Coronary artery (tissue), 2 donors: Measurements from ENCODE around the gene RALGPS2.

Source experiments
- DNase-seq: peaks from one replicate; pipeline ENCODE4 v3.0.0-alpha.2; 2017; ENCODE audit warnings: low spot score
- H3K27ac ChIP-seq, 2 donors: fragments of 200-600 bp; sonication (generic); one replicate each; pipeline ENCODE4 v1.5.1; 2016 to 2019
- H3K4me3 ChIP-seq: fragments of 200-600 bp; sonication (generic); 2 replicates; pipeline ENCODE4 v1.5.1; 2016; ENCODE audit warnings: mild to moderate bottlenecking, moderate library complexity
- CTCF ChIP-seq: fragments of 200-600 bp; sonication (generic); IDR thresholded peaks from one replicate; pipeline ENCODE4 v1.5.1; 2019; ENCODE audit warnings: antibody characterized with exemption

RALGPS2 gene

GRCh38 chr1:178862864-178863263 is 137.8 kb downstream of the RALGPS2 start:
- no peak for DNase-seq
- no peak for TF ChIP-seq CTCF
- H3K27ac ChIP-seq, result peak overlapping the region in 1 of 2 donors; percentile 23
- peak overlapping the region; percentile 41 for H3K4me3 ChIP-seq

- no peak overlapping the region for H3K27ac ChIP-seq
- H3K4me3 ChIP-seq, result no peak overlapping the region
- no peak for TF ChIP-seq CTCF
- DNase-seq, result no peak
These were observed 139.3 kb downstream of the RALGPS2 start for GRCh38 chr1:178864326-178864725.

GRCh38 chr1:178867670-178868069 is 142.6 kb downstream of the RALGPS2 start:
- Histone ChIP-seq H3K4me3 (peak overlapping the region; percentile 67), H3K27ac (peak overlapping the region; percentile 48 to 49)
- no peak for DNase-seq

GRCh38 chr1:178868706-178869105 is 143.7 kb downstream of the RALGPS2 start:
- no peak for DNase-seq
- TF ChIP-seq CTCF, result no peak
- Histone ChIP-seq H3K4me3 (peak overlapping the region; percentile 67), H3K27ac (peak overlapping the region in 1 of 2 donors; percentile 31)

More at GRCh38 chr1:178867670-178868069, 142.6 kb downstream of the RALGPS2 start:
- no peak for TF ChIP-seq CTCF

GRCh38 chr1:178869119-178869697 is 144.2 kb downstream of the RALGPS2 start:
- H3K4me3 ChIP-seq, result peak overlapping the region; percentile 67
- H3K27ac ChIP-seq, result peak overlapping the region; percentile 27 to 31
- DNase-seq, result no peak
- TF ChIP-seq CTCF, result no peak

- peak overlapping the region; percentile 67 for H3K4me3 ChIP-seq
- peak overlapping the region; percentile 27 to 31 for H3K27ac ChIP-seq
- DNase-seq, result no peak
- TF ChIP-seq CTCF, result no peak
These were observed 145.2 kb downstream of the RALGPS2 start for GRCh38 chr1:178870221-178870620.

GRCh38 chr1:178870944-178871343 is 145.9 kb downstream of the RALGPS2 start, which contains the start of gene ANGPTL1:
TSS of gene ANGPTL1 (minus strand) at chr1:178871077. CDS start at chr1:178865776, 5,301 bp downstream.
- TF ChIP-seq CTCF, result no peak
- DNase-seq, result no peak
- H3K4me3 ChIP-seq, result peak within 1 kb of the TSS; percentile 67
- peak within 1 kb of the TSS; percentile 48 to 74 for H3K27ac ChIP-seq
